ENCODE data around the gene RAB31.
A peak's percentile ranks its signal among the peaks of the same experiment; 100 is the strongest.

RAB31 gene

GRCh38 chr18:9737472-9738121 is 29.5 kb downstream of the RAB31 start (continued):
- TF ChIP-seq KLF9 (tag by site-specific recombination; IDR thresholded peaks at IDR 0.05; ENCODE audit: low read depth) (no peak), ZNF621 (tag by site-specific recombination; IDR thresholded peaks at IDR 0.05) (no peak), ZNF521 (tag by site-specific recombination; IDR thresholded peaks at IDR 0.05) (no peak), GLI2 (tag by site-specific recombination; IDR thresholded peaks at IDR 0.05; ENCODE audit: borderline replicate concordance, low read depth) (no peak), YY2 (tag by site-specific recombination; IDR thresholded peaks at IDR 0.05) (no peak), ZNF416 (tag by site-specific recombination; IDR thresholded peaks at IDR 0.05) (no peak), ZNF529 (tag by site-specific recombination; IDR thresholded peaks at IDR 0.05; ENCODE audit: insufficient replicate concordance) (no peak), ZNF843 (tag by site-specific recombination; IDR thresholded peaks at IDR 0.05) (peak; percentile 7; the same call in 1 of the 2 replicates), ZNF701 (tag by site-specific recombination; IDR thresholded peaks at IDR 0.05) (no peak), PRDM4 (tag by site-specific recombination; IDR thresholded peaks at IDR 0.05) (no peak), SETDB1 (IDR thresholded peaks at IDR 0.05; ENCODE audit: insufficient read length, low read length) (no peak), OVOL3 (tag by site-specific recombination; IDR thresholded peaks at IDR 0.05) (no peak), ZFP41 (tag by site-specific recombination; IDR thresholded peaks at IDR 0.05; ENCODE audit: borderline replicate concordance) (no peak), ZBTB26 (tag by site-specific recombination; optimal IDR thresholded peaks at IDR 0.05) (no peak), ZFP69B (tag by site-specific recombination; IDR thresholded peaks at IDR 0.05) (no peak), ZNF677 (tag by site-specific recombination; IDR thresholded peaks at IDR 0.05) (no peak), INSM2 (tag by site-specific recombination; IDR thresholded peaks at IDR 0.05) (0 out of 2 replicates have a peak, but pooled peaks have one; percentile 14), ZBTB17 (tag by site-specific recombination; IDR thresholded peaks at IDR 0.05) (no peak), ZNF660 (tag by site-specific recombination; IDR thresholded peaks at IDR 0.05) (no peak), ZNF391 (tag by site-specific recombination; IDR thresholded peaks at IDR 0.05; ENCODE audit: borderline replicate concordance, low read depth) (no peak), ZSCAN4 (tag by site-specific recombination; IDR thresholded peaks at IDR 0.05) (no peak), SP7 (tag by site-specific recombination; IDR thresholded peaks at IDR 0.05) (peak; percentile 94), ZNF585B (tag by site-specific recombination; IDR thresholded peaks at IDR 0.05) (no peak), OSR2 (tag by site-specific recombination; IDR thresholded peaks at IDR 0.05) (peak; percentile 39; the same call in 1 of the 2 replicates), ZNF280D (tag by site-specific recombination; IDR thresholded peaks at IDR 0.05) (no peak), ZNF544 (tag by site-specific recombination; IDR thresholded peaks at IDR 0.05) (no peak), ZNF610 (tag by site-specific recombination; IDR thresholded peaks at IDR 0.05; ENCODE audit: borderline replicate concordance) (no peak), ZNF24 (tag by site-specific recombination; IDR thresholded peaks at IDR 0.05) (no peak), ZNF473 (tag by site-specific recombination; IDR thresholded peaks at IDR 0.05) (no peak), ZNF140 (tag by site-specific recombination; IDR thresholded peaks at IDR 0.05) (no peak)
